T follicular helper cell (primary cell): ENCODE results near the gene EDA.
"Not testable (repeated sequence)": the region's sequence is repeated elsewhere in the genome, so short reads cannot be mapped to it uniquely, and the experiment has no call there.

ENCODE experiments used
- DNase-seq: peaks from one replicate; pipeline ENCODE4 v3.0.0-alpha.2; 2020; ENCODE audit warnings: low read depth

EDA gene

GRCh38 chrX:69746051-69746450 is 130.1 kb downstream of the EDA start:
- no peak for DNase-seq

GRCh38 chrX:69748055-69748454 is 132.1 kb downstream of the EDA start:
- no peak for DNase-seq

GRCh38 chrX:69759921-69760625 is 144.2 kb downstream of the EDA start:
- no peak for DNase-seq

GRCh38 chrX:69761633-69762032 is 145.7 kb downstream of the EDA start:
- DNase-seq, result no peak

- no peak for DNase-seq
Measured at GRCh38 chrX:69762340-69762739, 146.4 kb downstream of the EDA start.

GRCh38 chrX:69793260-69793935 is 177.5 kb downstream of the EDA start:
- no peak for DNase-seq

- DNase-seq, result no peak
Measured at GRCh38 chrX:69795702-69796101, 179.8 kb downstream of the EDA start.

GRCh38 chrX:69807400-69807799 is 191.5 kb downstream of the EDA start:
- no peak for DNase-seq

GRCh38 chrX:69808375-69808774 is 192.5 kb downstream of the EDA start:
- DNase-seq, result no peak

GRCh38 chrX:69813677-69814076 is 197.8 kb downstream of the EDA start:
- DNase-seq, result no peak

GRCh38 chrX:69815063-69815462 is 199.2 kb downstream of the EDA start:
- DNase-seq, result no peak

GRCh38 chrX:69815519-69815918 is 199.6 kb downstream of the EDA start:
- DNase-seq, result no peak

GRCh38 chrX:69844636-69845035 is 228.7 kb downstream of the EDA start:
- DNase-seq, result no peak

GRCh38 chrX:69859999-69860398 is 244.1 kb downstream of the EDA start:
- DNase-seq, result not testable (repeated sequence)

- no peak for DNase-seq
Measured at GRCh38 chrX:69876221-69876620, 260.3 kb downstream of the EDA start.

GRCh38 chrX:69884210-69884609 is 268.3 kb downstream of the EDA start:
- no peak for DNase-seq

- DNase-seq, result no peak
Measured at GRCh38 chrX:69896046-69896445, 280.1 kb downstream of the EDA start.

- DNase-seq, result no peak
Measured at GRCh38 chrX:69900491-69900890, 284.6 kb downstream of the EDA start.

GRCh38 chrX:69906447-69906846 is 290.5 kb downstream of the EDA start:
- no peak for DNase-seq

GRCh38 chrX:69914781-69915180 is 298.9 kb downstream of the EDA start:
- no peak for DNase-seq

GRCh38 chrX:69919749-69920148 is 303.8 kb downstream of the EDA start:
- no peak for DNase-seq

- no peak for DNase-seq
Measured at GRCh38 chrX:69932323-69932722, 316.4 kb downstream of the EDA start.

- no peak for DNase-seq
Measured at GRCh38 chrX:69948276-69948797, 332.4 kb downstream of the EDA start.

- no peak for DNase-seq
Measured at GRCh38 chrX:69951753-69952152, 335.8 kb downstream of the EDA start.
